GM12801 (cell line): ENCODE measurements around the gene LRTM1.

Source experiments
- TF ChIP-seq, protein P1 (sequence below): IDR thresholded peaks from one replicate; pipeline ENCODE4 v1.5.1; 2011; ENCODE audit warnings: control low read depth; ENCODE audit not compliant: insufficient read length; ENCODE audit errors: extremely low read depth

LRTM1 gene

DNA sequence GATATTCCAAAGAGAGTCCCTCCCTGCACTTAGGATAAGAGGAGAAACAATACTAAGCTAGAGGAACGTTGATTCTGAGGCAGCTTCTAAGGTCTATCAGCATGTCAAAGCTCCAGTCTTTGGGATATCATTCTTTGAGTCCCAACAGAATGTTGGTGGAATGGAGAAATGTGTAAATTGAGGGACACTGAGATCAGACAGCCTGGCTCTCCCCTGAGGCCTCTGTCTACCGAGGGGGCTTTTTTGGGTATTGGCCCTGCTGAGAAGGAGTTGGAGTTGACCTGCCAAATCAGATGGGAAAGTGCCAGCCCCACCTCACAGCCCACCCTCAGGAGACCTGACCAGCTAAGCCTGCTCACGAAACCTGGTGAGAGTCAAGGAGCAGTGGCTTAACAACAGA lies 27.6 kb upstream of the LRTM1 start:
- TF ChIP-seq, protein P1, sequence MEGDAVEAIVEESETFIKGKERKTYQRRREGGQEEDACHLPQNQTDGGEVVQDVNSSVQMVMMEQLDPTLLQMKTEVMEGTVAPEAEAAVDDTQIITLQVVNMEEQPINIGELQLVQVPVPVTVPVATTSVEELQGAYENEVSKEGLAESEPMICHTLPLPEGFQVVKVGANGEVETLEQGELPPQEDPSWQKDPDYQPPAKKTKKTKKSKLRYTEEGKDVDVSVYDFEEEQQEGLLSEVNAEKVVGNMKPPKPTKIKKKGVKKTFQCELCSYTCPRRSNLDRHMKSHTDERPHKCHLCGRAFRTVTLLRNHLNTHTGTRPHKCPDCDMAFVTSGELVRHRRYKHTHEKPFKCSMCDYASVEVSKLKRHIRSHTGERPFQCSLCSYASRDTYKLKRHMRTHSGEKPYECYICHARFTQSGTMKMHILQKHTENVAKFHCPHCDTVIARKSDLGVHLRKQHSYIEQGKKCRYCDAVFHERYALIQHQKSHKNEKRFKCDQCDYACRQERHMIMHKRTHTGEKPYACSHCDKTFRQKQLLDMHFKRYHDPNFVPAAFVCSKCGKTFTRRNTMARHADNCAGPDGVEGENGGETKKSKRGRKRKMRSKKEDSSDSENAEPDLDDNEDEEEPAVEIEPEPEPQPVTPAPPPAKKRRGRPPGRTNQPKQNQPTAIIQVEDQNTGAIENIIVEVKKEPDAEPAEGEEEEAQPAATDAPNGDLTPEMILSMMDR = no peak

DNA sequence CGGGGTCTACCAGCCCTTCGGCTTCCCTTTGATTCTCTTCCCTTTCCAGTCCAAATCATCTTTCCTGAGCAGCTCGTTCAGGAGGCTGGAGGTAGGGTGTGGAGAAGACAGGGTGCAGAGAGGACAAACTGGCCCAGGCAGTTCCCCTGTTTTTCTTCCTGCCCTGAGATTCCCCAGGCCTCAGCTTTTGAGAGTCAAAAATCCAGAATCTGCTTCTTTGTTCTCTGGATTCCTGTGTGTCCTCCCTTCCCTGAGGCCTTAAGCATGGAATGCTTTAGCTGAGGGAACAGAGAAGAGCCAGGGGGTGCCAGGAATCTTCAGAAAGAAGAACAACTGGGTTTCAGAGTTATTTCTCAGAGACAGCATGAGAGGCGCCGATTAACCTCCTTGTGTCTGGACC lies 26.7 kb upstream of the LRTM1 start:
- TF ChIP-seq, protein P1 = no peak

DNA sequence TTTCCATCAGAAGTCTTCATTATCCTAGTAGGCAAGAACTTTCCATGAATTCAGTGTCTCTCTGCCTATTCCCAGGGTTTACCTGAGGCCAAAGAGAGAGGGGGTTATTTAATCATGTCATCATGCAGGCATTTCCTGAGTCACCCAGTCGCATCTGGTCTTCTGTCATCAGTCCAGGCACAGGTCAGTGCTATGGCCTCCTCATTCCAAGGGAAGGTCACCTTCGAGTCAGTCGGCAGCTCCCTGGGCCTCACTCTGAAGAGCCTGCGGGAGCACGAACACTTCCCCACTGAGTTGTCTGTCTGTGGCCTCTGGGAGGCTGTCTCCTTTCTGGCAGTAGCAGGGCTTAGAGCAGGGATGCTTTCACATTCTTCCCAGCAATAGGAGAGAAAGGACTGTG lies 26.2 kb upstream of the LRTM1 start:
- TF ChIP-seq, protein P1 = no peak

DNA sequence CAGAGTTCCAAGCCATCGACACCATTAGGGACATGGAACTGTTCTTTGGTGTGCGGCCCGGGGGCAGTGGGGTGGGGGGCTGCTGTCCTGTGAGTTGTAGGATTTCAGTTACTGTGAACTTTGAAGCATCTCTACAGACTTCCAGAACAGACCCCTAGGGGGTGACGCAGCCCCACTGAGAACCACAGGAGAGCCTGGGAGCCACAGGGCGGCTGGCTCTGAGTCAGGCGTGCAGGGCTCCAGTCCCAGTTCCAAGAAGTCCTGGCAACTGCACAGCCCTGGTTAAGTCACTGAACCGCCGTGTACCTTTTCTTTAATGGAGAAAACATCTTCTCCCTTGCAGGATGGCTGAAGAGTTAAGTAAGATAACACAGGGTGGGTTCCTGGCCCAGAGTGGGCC lies 23.5 kb upstream of the LRTM1 start:
- TF ChIP-seq, protein P1 = no peak

DNA sequence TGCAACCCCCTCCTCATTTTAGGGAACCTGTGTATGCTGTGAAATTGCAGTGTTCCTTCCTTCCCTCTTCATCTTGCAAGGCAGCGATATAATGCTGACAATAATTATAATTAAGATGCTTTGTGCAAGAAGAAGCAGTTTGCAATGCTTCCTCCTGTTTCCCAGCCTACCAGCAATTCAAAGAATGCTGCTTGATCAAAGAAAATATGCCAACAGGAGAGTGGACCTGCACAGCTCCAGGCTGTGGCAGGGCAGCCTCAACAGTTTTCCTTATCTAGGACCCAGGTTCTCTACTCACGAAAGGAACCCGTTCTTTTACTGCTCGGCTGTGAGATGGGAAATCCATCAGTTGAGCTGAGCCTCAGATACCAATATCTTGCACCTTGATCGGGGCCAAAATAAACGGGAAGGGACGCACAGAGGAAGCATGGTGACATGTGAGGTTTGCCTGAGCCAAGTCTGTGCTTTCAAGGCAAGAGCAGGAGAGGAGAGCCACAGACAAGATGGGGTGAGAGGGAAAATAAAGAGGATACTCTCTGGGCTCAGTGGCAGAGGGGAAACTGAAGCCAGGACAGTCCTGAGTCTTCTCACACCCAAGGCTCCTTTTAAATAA lies 22.6 kb upstream of the LRTM1 start:
- TF ChIP-seq, protein P1 = no peak

DNA sequence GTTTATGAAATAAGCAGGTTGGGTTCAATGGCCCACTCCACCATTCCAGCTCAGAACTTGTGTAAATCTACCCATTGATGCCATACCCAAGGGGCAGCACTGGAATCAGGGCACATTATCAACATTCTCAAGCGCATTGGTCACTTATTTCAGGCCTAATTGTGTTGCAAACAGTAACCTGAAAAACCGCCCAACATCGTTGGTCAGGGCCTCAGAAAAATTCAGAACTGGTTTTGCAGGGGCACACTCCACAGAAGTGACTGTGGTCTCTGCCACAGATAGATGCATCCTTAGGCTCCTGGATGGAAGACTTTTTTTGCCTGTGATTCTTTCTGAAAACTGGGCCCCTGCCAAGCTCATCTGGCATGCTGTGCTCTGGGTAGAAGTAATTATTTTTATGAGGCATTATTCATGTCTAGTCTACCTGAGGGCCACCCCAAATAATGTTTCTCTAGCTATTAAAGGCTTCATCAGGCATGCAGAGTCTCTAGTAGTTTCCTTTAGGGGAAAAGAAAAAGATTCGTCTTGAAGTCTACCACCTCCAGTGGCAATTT lies 21.7 kb upstream of the LRTM1 start:
- TF ChIP-seq, protein P1 = no peak

DNA sequence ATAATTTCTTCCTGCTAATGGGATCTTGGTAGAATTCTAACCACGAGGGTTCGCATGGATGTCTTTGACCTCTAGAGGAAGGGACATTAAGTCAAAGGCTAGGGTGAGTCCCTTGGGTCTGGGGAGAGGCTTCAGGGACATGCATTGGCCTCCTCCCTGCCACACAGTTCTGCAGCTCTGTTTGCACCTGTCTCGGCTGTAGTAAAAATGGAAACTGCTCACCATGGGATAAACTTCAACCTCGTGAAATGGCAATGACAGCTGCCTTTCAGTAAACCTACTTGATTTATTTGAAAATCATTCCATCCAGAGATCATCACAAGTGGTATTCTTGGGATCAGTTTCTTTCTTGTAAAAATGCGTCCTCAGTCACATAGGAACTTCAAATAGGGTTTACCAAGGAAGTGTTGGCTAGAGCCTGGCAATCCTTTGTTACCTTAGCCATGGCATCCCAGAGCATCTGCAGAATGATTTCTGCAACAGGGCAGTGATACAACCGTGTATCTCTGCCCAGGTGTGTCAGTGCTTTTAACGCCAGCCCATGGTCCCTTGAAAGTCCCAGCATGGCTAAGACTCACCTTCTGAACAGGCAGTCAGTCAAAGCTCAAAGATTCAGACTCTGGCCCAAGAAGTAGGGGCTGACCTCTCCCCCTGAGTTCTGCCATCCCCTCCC lies 14.0 kb upstream of the LRTM1 start:
- TF ChIP-seq, protein P1 = no peak
